Anterior cingulate cortex (tissue), 58 donors: ENCODE data around the gene PSMD12.
A peak's percentile ranks its signal among the peaks of the same experiment; 100 is the strongest.
"Not testable (repeated sequence)": the region's sequence is repeated elsewhere in the genome, so short reads cannot be mapped to it uniquely, and the experiment has no call there.

Experiments
- DNase-seq, 58 donors: peaks; one replicate each; lab custom pipeline; 2025; lab: John Stamatoyannopoulos, UW

Gene PSMD12

GRCh38 chr17:67366193-67367157 is at the start of gene PSMD12:
TSS of gene PSMD12 (minus strand) at chr17:67366577. CDS start at chr17:67366519, 58 bp downstream.
- DNase-seq, result peak; percentile 53 to 98 (median 91)

GRCh38 chr17:67415291-67415690 is 48.9 kb upstream of the PSMD12 start:
- no peak for DNase-seq

- no peak for DNase-seq
Measured at GRCh38 chr17:67414559-67414958, 48.2 kb upstream of the PSMD12 start.

- DNase-seq, result no peak
Measured at GRCh38 chr17:67414130-67414529, 47.8 kb upstream of the PSMD12 start.

GRCh38 chr17:67413388-67413787 is 47.0 kb upstream of the PSMD12 start:
- DNase-seq, result no peak

GRCh38 chr17:67412941-67413340 is 46.6 kb upstream of the PSMD12 start:
- no peak for DNase-seq

GRCh38 chr17:67412032-67412431 is 45.7 kb upstream of the PSMD12 start:
- DNase-seq, result no peak

- DNase-seq, result no peak
Measured at GRCh38 chr17:67411397-67411796, 45.0 kb upstream of the PSMD12 start.

- DNase-seq, result not testable (repeated sequence)
Measured at GRCh38 chr17:67408455-67408830, 42.1 kb upstream of the PSMD12 start.

GRCh38 chr17:67403483-67403882 is 37.1 kb upstream of the PSMD12 start:
- no peak for DNase-seq

- DNase-seq, result no peak
Measured at GRCh38 chr17:67403065-67403464, 36.7 kb upstream of the PSMD12 start.

GRCh38 chr17:67401598-67402504 is 35.5 kb upstream of the PSMD12 start:
- no peak for DNase-seq

GRCh38 chr17:67401106-67401505 is 34.7 kb upstream of the PSMD12 start:
- DNase-seq, result no peak

- DNase-seq, result no peak
Measured at GRCh38 chr17:67400193-67400592, 33.8 kb upstream of the PSMD12 start.

- no peak for DNase-seq
Measured at GRCh38 chr17:67399676-67400075, 33.3 kb upstream of the PSMD12 start.

- no peak for DNase-seq
Measured at GRCh38 chr17:67393809-67394397, 27.5 kb upstream of the PSMD12 start.

- no peak for DNase-seq
Measured at GRCh38 chr17:67392111-67392510, 25.7 kb upstream of the PSMD12 start.

GRCh38 chr17:67390646-67391361 is 24.4 kb upstream of the PSMD12 start:
- DNase-seq, result peak in 38 of 58 donors; percentile 8 to 76 (median 32)

GRCh38 chr17:67390006-67390645 is 23.7 kb upstream of the PSMD12 start:
- DNase-seq, result peak in 1 of 58 donors; percentile 32

- DNase-seq, result no peak
Measured at GRCh38 chr17:67388986-67389385, 22.6 kb upstream of the PSMD12 start.
